ENCODE data around the gene DGKG.

DGKG gene

DNA sequence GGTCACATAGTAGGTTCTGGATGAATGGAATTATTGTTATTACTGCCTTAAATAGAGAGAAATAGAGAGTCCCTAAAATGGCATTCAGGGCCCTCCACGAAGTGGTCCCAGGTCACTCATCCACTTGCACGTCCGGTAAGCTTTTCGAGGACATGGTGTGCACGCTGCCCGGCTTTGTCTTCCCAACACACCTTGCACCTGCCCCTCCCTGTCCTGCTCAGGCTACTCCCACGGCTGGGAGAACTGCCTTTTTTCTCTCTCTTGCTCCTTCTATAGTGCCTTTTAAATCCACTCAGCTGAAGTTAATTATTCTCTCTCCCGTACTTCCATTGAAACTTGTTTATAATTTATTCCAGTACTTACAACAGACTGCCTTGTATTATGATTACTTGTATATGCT is 5.6 kb upstream of the DGKG start:
- no peak for DNase-seq (ENCODE audit: low spot score)

DNA sequence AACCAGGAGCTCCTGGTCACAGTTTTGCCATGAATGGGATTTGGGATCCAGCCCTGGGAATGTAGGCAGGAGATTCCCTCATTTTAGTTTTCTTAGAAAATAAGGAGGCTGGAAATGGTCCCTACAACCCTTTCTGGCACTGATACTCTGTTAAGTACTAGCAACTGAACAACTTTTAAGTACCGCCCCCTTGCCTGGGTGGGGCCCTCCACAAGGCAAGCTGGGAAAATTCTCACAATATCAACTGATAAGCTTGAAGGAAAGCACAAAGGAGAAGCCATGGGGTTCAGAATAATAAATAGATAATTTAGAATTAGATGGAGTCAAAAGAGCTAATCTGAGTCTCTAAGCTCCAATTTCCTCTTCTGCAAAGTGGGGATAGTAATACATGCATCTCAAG is 4.2 kb upstream of the DGKG start:
- no peak for DNase-seq (ENCODE audit: low spot score)

DNA sequence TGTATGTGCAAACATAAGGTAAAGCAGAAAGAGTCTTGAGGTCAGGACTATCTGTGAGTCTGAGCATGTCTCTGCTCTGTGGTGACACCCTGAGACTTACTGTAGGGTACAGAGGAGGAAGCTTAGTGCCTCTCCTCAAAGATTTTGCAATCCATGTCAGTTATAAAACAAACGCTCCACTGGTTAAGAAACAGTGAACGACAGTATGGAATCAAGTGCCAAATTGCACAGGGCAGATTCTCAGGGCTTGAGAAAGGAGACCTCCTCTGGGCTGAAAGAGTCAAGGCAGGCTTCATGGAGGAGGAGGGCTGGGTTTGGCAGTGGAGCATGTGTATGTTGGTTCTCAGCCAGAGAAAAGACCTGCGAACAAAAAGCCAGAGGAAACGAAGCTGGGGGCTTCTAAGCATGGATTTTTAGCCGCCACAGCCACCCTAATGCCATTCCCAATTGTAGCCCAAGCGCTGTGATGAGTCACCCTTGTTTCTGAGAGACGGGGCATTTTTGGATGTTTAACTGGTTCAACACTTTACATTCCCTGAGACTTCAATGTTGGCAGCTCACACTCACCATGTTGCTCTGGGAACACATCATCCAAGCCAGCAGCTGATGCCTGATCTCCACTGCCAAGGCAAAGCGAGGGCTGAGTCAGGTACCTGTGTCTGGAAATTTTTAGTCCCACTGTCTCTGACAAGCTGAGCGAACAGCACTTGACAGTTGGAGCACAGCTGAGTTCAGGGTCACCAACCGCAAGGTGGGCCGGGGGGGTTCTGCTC is 3.4 kb upstream of the DGKG start:
- no peak for DNase-seq (ENCODE audit: low spot score)

DNA sequence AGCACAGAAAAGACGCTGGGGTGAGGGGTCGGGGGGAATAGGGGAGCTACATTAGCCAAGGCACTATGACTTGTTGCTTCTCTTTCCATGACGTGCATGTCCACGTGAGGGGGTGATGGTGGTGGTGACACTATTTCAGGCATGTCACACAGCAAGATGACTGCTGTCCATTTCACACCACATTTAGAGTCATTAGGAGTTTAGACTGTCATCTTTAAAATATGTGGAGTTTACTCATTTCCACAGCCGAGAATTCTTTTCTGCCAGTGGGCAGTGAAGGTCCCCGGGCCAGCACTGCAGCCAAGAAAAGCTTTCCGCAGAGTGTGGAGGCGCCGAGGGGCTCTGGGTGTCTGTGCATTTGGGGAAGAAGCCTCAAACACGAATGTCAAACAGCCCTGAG is 954 bp upstream of the DGKG start:
- no peak for DNase-seq (ENCODE audit: low spot score)

DNA sequence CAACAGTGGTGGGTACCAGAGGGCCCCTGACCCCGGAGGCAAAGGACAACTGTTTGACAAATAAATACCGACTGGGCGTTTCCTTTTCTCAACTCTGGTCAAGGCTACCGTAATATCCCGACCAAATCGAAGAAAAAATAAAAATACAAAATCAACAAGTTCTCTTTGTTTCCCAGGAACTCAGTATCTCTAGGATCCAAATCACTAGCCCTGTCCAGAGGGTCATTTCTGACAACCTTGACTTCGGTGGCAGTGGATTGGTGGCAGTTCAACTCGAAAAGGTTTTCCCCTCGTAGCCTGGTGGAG is 456 bp upstream of the DGKG start:
- DNase-seq (ENCODE audit: low spot score): no peak

DNA sequence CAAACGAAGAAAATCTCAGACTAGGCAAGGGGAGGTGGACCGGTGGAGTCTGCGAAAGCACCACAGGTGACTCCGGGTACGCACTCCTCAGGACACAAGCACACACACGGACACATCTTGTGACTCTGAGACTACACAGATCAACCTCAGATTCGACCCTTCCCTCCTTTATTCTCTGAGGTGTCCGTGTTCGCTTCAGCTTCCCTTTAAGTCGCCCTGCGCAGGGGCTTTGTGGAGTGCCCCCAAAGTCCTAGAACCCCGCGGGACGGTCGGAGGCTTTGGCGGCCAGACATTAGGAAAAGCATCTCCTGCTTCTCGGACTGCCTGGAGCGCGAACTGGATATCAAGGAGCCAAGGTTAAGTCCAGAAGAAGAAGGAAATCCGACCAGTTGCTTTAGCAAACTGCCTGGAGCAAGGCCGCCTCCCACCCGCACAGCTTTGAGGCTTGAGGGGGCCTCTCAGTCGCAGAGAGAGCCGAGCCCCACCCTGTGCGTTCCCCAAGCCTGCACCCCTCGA is 730 bp downstream of the DGKG start:
- DNase-seq (ENCODE audit: low spot score): no peak

DNA sequence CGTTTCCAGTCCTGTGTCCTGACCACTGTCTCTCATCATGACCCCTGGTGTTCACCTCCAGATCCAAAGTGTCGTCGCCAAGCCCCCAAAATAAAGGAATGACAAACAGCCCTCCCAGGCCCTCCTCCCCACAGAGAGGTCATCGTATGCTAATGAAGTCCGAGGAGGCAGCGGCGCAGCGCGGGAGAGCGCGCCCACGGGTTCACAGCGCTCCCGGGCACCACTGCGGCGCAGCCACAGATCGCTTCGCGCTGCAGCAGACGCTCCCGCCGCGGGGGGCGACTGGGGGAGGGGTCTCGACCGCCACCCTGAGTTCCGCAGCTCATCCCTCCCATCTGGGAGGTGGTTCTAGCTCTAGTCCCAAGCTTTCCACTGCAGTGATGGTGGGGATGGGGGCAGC is 1.3 kb downstream of the DGKG start:
- no peak for DNase-seq (ENCODE audit: low spot score)

DNA sequence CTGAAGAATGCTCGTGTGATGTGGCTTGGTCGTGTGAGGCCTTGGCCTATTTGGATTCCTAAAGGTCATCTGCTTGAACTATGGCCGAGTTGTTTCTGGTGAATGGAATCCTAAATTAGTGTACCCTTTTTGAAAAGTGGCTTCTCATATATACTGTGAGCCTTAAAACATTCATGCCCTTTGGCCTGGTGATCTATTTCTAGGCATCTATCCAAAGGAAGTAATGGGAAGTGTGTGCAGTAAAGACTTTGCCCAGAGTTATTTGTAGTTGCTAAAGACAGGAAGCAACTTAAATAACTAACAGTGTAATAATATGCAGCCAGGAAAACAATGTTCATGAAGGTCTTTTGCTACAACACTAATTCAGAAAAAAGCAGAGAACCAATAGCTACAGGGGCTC is 3.0 kb downstream of the DGKG start:
- no peak for DNase-seq (ENCODE audit: low spot score)

DNA sequence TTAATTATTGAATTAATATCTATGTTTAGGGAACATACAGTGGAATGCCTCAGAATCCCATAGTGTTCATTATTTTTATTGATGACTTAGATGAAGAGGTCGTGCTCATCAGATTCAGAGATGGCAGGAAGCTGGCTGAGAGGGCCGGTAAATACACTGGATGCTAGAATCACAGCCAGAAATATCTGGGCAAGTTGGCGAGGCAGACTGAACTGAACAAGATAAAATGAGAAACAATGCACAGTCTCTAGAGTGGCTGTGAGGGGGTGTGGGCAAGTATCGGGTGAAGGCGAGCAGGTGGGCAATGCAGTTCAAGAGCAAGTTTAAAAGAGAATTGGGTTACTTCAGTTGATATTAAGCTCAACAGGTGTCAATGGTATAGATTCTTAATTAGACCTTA is 5.9 kb downstream of the DGKG start:
- DNase-seq (ENCODE audit: low spot score): no peak

DNA sequence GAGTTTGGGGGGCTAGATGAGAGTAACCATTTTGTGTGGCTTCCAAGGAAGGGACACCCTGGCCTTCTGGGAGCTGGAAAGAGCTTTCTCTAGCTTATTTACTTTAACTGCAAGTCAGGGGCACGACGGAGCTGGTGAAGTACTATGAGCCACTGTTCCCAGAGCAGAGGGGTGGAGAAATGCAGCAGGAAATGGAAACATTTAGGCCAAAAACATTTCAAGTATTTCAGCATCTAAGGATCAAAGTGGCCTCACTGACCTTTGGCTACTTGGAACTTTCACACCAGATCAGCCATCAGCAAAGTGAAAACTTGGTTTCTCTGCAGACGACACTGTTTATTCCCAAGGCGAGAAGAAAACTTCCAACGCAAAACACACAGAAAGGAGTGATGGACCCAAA is 7.9 kb downstream of the DGKG start:
- DNase-seq (ENCODE audit: low spot score): no peak

DNA sequence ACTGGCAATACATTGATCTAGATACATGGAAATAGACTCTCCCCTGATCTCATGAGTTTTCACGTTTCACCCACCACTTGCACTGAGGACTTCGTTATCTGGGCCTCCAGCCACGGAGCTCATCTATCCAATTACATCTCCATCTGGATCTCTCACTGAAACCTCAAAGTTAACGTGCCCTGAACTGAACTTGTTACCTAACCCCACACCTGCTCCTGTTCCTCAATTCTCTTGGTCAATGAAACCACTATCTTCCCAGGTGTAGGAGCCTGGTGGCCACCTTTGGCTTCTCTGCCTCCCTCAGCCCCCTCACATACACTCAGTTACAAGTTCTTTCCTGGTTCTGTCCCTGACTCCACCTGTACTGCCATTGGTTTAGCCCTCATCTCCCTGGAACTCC is 9.7 kb downstream of the DGKG start:
- no peak for DNase-seq (ENCODE audit: low spot score)

DNA sequence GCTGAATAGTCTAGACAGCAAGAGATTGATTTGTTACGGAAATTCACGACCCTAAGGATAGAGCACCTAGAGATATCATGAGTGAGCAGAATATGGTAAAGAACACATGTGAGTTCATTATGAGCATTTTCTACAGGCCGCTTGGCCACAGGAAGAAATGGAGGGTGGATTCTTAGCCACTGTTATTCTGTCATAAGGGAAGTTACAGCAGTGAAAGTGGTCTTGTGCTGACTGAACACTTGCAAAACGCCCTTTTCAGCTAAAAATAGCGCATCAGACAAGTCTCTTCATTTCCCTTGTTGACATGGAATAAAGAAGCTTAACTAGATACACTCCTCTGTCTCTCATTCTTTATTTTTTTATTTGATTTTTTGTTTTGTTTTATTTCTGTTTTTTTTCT is 19.8 kb downstream of the DGKG start:
- DNase-seq (ENCODE audit: low spot score): no peak

DNA sequence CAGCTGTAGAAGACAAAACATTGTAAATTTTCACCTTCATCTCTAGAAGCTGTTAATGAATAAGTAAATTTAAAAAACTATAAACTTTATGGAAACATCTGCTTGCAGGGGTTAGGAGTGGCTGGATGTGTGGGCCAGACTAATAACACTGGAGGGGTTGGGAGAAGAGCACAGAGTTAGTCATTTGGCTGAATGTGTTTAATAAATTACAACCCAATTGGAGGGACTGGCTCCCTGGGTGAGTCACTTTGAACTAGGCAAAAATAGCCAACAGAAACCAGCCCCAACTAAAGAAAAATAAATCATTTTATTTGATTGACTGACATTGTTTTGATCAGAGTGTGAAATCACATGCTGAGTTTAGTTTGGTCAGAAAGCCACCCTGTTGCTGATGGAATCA is 21.8 kb downstream of the DGKG start:
- DNase-seq (ENCODE audit: low spot score): no peak

DNA sequence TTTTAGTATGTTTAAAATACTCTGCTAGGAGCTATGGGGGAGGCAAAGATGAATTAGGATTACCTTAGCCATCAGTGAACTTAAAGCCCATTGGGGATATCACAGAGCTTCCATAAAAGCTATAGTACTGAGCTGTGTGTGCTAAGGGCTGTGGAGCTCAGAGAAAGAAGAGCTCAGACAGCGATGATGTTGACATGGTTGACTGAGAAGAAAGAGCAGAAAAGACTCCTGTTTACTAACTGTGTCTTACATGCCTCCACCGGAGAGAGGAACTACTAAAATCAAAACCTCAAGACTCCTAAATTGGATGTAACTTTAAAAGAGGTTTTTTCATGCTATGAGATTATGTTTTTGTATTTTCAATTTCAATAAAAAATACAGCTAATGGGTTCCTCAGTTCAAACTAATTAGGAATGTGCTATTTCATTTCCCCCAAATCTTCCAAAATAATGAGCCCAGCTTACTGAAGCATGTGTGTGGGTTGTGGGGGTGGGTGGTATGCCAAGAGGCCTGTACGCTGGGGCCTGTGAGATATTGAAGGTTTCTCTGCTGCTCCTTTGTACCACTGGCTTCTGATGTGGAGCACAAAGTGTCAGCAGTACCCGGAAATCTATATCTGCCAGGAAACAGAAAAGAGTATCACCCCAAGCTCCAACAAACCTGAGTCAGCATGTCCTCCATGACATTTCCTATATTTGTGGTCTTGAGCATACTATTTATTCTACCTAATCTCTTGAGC is 22.7 kb downstream of the DGKG start:
- DNase-seq (ENCODE audit: low spot score): no peak

DNA sequence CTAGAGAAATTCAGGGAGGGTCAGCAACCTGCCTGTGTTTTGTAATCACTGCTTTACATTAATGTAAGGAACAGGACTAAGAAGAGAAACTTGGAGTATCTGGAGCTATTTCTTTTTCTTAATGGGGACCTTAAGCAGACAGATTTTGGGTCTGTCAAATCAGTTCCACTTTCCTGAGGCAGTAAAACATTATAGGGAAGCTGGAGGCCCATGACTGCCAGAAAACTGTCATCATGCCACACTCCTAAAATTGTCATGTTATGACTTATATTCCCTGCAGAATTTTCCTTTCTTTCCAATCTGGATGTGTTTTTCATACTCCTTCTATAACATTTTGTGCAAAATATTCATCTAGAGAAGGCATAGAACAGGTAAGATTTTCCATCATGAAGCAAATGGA is 28.8 kb downstream of the DGKG start:
- no peak for DNase-seq (ENCODE audit: low spot score)

DNA sequence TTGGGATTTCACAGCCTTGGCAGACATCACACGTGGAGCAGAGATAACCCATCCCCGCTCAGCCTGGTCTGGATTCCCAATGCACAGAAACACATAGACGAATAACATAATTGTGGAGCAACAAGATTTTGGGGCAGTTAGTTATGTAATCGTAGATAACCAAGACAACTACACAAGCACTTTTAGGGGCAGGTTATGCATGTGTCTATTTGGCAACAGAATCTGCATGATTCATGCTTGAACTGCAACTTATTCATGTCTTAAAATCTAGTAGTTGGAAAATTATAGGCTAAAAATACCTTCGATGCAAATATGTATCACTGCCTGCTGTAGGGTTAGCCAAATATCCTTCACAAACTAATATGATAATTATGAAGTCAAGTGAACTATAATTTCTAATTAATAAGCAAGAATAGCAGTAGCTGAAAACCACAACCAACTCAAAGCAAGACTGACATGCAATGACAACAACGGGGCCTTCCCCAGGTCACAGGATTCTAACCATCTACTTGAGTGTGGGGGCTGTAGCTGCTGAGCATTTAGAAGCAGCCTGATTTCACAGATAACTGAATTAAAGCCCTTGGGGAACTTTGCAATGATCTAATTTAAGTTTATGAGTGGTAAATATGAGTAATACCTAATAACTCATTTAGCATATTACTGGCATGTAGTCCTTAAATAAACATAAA is 31.1 kb downstream of the DGKG start:
- no peak for DNase-seq (ENCODE audit: low spot score)

DNA sequence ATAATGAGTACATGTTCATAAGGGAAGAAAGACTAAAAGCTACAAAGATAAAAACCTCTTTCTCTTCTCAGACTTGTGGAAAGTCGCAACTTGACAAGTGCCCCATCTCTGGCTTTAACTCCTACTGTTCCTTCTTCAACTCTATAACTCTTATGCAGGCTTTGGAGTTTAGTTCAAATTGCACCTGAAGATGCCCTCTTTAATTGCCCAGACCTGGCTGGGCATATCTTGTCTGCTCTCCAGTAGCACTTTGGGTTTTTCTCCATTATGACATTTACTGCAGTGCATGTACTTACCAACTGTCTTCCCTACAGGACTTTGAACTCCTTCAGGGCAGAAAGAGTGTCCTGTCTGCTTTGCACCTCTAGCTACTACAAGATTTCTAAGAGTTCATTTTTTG is 32.4 kb downstream of the DGKG start:
- no peak for DNase-seq (ENCODE audit: low spot score)

DNA sequence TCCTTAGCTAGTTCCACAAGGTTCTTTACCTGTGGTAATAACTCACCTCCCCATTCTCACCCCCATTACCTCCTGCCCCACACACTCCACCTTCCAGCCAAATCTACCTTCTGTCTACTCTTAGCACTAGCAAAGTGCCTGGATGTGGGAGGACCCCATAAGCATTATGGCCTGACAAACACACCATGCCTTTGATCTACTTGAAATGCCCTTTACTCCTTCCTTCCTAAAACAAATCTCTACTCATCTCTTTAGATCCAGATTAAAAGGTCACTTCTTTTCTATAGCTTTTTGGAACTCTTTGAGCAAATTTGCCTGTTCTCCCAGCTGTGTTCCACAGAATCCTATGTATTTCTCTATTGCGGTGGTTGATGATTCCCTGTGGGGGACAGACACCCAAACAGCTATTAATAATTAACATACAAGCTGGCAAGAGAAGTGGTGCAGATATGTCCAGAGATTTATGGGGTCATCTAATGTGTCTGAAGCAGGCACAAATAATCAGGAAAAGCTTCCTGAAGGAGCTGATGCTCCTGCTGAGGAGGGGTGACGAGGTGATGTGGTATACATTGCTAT is 34.0 kb downstream of the DGKG start:
- DNase-seq (ENCODE audit: low spot score): no peak

DNA sequence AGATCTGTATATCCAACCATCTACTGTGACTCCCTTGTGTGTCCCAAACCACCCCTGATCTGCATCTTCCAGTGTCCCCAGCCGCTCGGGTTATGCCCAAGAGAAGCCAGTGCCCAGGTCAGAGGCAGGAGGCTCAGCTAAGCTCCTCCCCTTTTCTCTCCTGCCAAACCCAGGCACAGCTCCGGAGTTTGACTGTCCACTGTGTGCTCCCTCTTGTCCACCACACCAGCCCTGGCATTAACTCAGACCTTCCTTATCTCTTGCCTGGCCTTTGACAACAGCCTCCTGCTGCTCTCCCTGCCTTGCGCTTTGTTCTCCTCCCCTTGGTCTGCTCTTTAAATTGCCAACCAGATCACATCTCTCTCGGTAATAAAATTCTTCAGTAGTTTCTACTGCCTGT is 39.3 kb downstream of the DGKG start:
- DNase-seq (ENCODE audit: low spot score): no peak

DNA sequence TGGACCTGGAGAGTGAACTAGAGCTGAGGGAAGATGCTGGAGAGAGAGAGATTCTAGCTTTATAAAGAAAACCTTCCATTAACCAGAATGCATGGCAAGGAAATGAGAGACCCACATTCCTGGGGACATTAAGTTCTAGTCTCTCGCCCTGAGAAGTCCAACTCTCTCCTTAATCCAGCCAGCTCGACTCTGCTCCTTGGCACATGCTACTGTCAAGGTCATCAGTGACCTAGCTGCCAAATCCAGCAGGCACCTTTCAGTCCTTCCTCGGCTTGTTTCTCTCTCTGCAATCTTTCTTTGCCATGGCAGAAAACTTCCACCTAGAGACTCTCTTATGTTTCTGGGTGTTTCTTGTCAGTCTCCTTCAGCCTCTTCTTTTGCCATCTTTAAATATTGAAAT is 40.3 kb downstream of the DGKG start:
- DNase-seq (ENCODE audit: low spot score): no peak

DNA sequence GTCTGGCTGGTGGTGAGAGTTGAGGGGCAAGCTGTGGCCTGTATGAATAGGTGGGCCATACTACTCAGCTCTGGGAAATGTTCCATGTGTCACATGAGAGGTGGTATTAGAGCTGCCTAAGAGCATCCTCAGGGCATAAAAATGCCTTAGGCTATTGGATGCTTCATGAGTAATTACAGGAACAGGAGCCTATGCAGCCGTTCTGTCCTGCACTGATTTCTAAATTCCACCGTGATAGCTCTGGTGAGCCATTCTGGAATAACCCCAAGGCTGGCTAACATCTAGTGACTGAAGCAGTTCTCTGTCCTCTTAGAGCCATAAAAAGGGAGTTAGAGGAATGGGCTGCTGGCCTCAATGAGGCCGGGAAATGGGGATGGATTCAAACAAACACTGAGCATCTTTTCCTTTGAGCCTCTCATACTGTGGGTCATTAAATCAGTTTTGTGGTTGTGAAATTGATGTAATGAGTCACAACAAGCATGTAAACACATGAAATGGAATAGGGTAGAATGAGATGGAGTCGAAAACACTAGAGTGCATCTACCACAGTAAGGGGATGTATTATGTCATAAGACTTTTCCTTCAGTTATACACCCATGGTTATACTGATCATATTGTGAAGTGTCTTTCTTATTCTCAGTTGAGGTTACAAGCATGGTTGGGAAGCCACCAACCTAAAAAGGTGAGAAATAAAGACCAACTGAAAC is 41.0 kb downstream of the DGKG start:
- no peak for DNase-seq (ENCODE audit: low spot score)

DNA sequence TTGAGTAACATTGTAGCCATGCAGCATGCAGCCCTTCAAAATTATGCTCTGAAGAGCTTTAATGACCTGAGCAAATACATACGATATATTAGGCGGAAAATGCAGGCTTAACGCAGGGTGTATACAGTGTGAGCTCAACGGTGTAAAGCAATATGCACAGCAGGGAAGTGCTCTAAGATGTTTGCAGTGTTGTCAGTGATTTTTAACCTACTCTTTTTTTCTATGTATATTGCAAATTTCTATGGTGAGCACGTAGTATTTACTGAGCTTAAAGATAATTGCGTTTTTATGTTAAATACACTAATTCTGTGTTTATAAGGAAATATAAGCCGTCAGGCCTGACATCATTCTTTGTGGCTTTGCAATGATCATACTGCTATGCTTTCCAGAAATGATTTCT is 42.1 kb downstream of the DGKG start:
- no peak for DNase-seq (ENCODE audit: low spot score)
